ENCODE results near the gene VPS54. TPM values are rescaled to one million over a fixed set of nuclear protein-coding genes. Genes with fewer than 3 reads are reported as not detected.
"Not testable (repeated sequence)": the region's sequence is repeated elsewhere in the genome, so short reads cannot be mapped to it uniquely, and the experiment has no call there.

VPS54 gene
- total RNA-seq, 1 donor from 2014 or later: 27.0 TPM

- TF ChIP-seq CTCF (IDR thresholded peaks at IDR 0.05): no peak
- intact Hi-C loops (cut with DNase I): no loop called here
- no peak for DNase-seq
- no peaks in the 10 kb centered on the region for H3K9me3 ChIP-seq
- no peak for ATAC-seq
- no peak overlapping the region for H3K4me3 ChIP-seq
- peaks cover 39% of the 10 kb centered on the region for H3K36me3 ChIP-seq
- H3K4me1 ChIP-seq: no peaks in the 10 kb centered on the region
- no peaks in the 10 kb centered on the region for H3K27me3 ChIP-seq
- H3K27ac ChIP-seq: no peak overlapping the region
These were observed 76.4 kb downstream of the VPS54 start for GRCh38 chr2:63942788-63943187.

DNA sequence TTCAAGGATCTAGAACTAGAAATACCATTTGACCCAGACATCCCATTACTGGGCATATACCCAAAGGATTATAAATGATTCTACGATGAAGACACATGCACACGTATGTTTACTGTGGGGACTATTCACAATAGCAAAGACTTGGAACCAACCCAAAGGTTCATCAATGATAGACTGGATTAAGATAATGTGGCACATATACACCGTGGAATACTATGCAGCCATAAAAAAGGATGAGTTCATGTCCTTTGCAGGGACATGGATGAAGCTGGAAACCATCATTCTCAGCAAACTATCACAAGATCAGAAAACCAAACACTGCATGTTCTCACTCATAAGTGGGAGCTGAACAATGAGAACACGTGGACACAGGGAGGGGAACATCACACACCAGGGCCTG, 87.1 kb downstream of the VPS54 start:
- H3K36me3 ChIP-seq: peaks cover 11% of the 10 kb centered on the region
- H3K4me3 ChIP-seq; DNase-seq; intact Hi-C loops (cut with DNase I); H3K27ac ChIP-seq; H3K27me3 ChIP-seq; H3K4me1 ChIP-seq; ATAC-seq; H3K9me3 ChIP-seq: not testable (repeated sequence)

DNA sequence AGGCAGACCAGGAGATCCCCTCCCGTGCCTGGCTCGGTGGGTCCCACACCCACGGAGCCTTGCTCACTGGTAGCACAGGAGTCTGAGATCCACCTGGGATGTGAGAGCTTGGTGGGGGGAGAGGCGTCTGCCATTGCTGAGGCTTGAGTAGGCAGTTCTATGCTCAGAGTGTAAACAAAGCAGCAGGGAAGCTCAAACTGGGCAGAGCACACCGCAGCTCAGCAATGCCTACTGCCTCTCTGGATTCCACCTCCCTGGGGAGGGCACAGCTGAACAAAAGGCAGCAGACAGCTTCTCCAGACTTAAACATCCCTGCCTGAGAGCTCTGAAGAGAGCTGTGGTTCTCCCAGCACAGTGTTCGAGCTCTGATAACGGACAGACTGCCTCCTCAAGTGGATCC, 92.4 kb downstream of the VPS54 start:
- peaks cover 17% of the 10 kb centered on the region for H3K36me3 ChIP-seq
- H3K4me3 ChIP-seq: no peak overlapping the region
- TF ChIP-seq CTCF (IDR thresholded peaks at IDR 0.05): no peak
- DNase-seq (no peak), ATAC-seq (no peak)
- intact Hi-C loops (cut with DNase I): no loop called here
- H3K9me3 ChIP-seq: no peaks in the 10 kb centered on the region
- no peaks in the 10 kb centered on the region for H3K4me1 ChIP-seq
- H3K27ac ChIP-seq: no peak overlapping the region
- no peaks in the 10 kb centered on the region for H3K27me3 ChIP-seq

DNA sequence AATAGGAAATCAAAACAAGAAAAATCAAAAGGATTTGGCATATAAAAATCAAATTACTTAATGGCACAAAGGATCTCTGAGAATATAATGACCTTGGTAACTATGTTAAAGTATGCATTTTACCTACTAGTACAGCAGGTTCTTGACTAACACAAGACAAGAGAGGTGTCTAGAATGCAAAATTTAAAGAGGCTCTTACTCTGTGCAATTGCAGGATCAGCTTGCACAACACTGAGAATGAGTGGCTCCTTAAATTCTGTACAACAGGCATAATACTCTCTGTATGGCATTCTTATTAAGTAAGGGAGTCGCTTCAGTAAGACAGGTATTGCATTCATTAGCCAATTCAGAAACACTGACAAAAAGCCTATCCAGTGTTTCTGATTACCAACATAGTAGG, 104.9 kb downstream of the VPS54 start:
- TF ChIP-seq CTCF (IDR thresholded peaks at IDR 0.05): no peak
- H3K27ac ChIP-seq: no peak overlapping the region
- ATAC-seq (peak; percentile 59), DNase-seq (no peak)
- no peaks in the 10 kb centered on the region for H3K9me3 ChIP-seq
- H3K4me1 ChIP-seq: no peaks in the 10 kb centered on the region
- no peak overlapping the region for H3K4me3 ChIP-seq
- H3K36me3 ChIP-seq: peaks cover 57% of the 10 kb centered on the region
- H3K27me3 ChIP-seq: no peaks in the 10 kb centered on the region
- intact Hi-C loops (cut with DNase I): no loop called here

DNA sequence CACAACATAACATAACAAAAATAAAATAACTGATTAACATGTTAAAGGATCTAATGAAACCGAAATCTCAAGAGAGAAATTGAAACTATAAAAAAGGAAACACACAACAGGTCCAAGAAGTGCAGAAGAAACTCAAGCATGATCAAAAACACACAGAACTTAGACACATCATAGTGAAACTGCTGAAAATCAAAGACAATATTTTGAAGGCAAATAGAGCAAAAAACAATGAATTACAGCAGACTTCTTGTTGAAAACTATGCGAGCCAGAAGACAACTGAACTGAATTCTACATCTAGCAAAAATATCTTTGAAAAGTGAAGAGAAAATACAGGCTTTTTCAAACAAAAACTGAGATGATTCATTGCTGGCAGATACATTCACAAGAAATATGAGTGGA, 116.2 kb downstream of the VPS54 start:
- intact Hi-C loops (cut with DNase I): no loop called here
- no peak for TF ChIP-seq CTCF (IDR thresholded peaks at IDR 0.05)

GRCh38 chr2:63902149-63902548, 117.1 kb downstream of the VPS54 start:
- Histone ChIP-seq H3K9me3 (no peaks in the 10 kb centered on the region), H3K4me3 (no peak overlapping the region), H3K27me3 (no peaks in the 10 kb centered on the region), H3K36me3 (peaks cover 45% of the 10 kb centered on the region), H3K27ac (no peak overlapping the region), H3K4me1 (no peaks in the 10 kb centered on the region)
- TF ChIP-seq CTCF (IDR thresholded peaks at IDR 0.05): no peak
- intact Hi-C loops (cut with DNase I): no loop called here
- DNase-seq (no peak), ATAC-seq (no peak)

More for the DNA sequence above, 116.2 kb downstream of the VPS54 start:
- Histone ChIP-seq H3K4me3 (no peak overlapping the region), H3K9me3 (no peaks in the 10 kb centered on the region), H3K27me3 (no peaks in the 10 kb centered on the region), H3K4me1 (no peaks in the 10 kb centered on the region), H3K36me3 (peaks cover 37% of the 10 kb centered on the region), H3K27ac (no peak overlapping the region)
- DNase-seq (no peak), ATAC-seq (no peak)
